Transverse colon (tissue), 4 donors: Measurements from ENCODE around the gene ARHGAP42. TPM values are rescaled to one million over a fixed set of nuclear protein-coding genes. Genes with fewer than 3 reads are reported as not detected.

Experiments used
- DNase-seq: peaks from one replicate; pipeline ENCODE4 v3.0.0-alpha.2; 2019
- H3K27ac ChIP-seq, 4 donors: fragments of 200-600 bp; sonication (generic); 2 replicates each; pipeline ENCODE4 v1.5.1; 2016 to 2018; ENCODE audit warnings: inconsistent platforms in 4 of 4
- H3K27me3 ChIP-seq: fragments of 200-600 bp; sonication (generic); 2 replicates; pipeline ENCODE4 v1.5.1; 2017; ENCODE audit warnings: inconsistent platforms
- H3K36me3 ChIP-seq, 4 donors: fragments of 200-600 bp; sonication (generic); 2 replicates each; pipeline ENCODE4 v1.5.1; 2017 to 2019; ENCODE audit warnings: inconsistent platforms in 4 of 4
- H3K4me1 ChIP-seq, 4 donors: fragments of 200-600 bp; sonication (generic); 2 replicates each; pipeline ENCODE4 v1.5.1; 2017 to 2020; ENCODE audit warnings: inconsistent platforms in 4 of 4
- H3K4me3 ChIP-seq, 4 donors: fragments of 200-600 bp; sonication (generic); 1 replicate in 1 of 4; 2 replicates in 3 of 4; pipeline versions ENCODE4 v1.5.1 to v1.6.1; 2017 to 2019; ENCODE audit warnings: inconsistent platforms in 4 of 4
- H3K9me3 ChIP-seq, 2 donors: fragments of 200-600 bp; sonication (generic); 2 replicates each; pipeline ENCODE4 v1.5.1; 2017 to 2019; ENCODE audit warnings: inconsistent platforms in 2 of 2
- EP300 ChIP-seq: sonication (generic); formaldehyde crosslinking; IDR thresholded peaks from one replicate; pipeline ENCODE4 v1.6.1; 2017; ENCODE audit warnings: antibody characterized with exemption, low read depth
- POLR2A ChIP-seq: fragments of 450-650 bp; IDR thresholded peaks from one replicate; pipeline ENCODE4 v1.6.1; 2016; ENCODE audit warnings: antibody characterized with exemption, mild to moderate bottlenecking, moderate library complexity
- POLR2AphosphoS5 ChIP-seq, 3 donors: sonication (generic); formaldehyde crosslinking; IDR thresholded peaks; one replicate each; pipeline ENCODE4 v1.6.1; 2016; ENCODE audit warnings: antibody characterized with exemption in 3 of 3
- WGBS, 2 donors: methylation state at CpG; one replicate each; pipeline ENCODE4 v1.1.5; 2018; ENCODE audit warnings: low coverage in 1 of 2; 5-methylcytosine and 5-hydroxymethylcytosine counted together
- in situ Hi-C, 4 donors: fragments of 200-750 bp; cut with MboI; loops; one replicate each; pipeline versions ENCODE4 v1.15.0 to v1.15.1; 2017; ENCODE audit warnings: low sequenced_read_pairs in 3 of 4, low pct_ligation_motif_present in 1 of 4, low pct_unique_long_range_greater_than_20kb in 1 of 4
- intact Hi-C: fragments of 100-400 bp; cut with DNase I; formaldehyde crosslinking; loops from one replicate; pipeline ENCODE4 v1.15.1; 2023; ENCODE audit warnings: low total_unique reads
- total RNA-seq, 4 donors: library from RNA; depleted of rRNA; stranded (reverse); fragments of >200 nt; gene quantifications; one replicate each; pipeline ENCODE4 v1.1.0, GENCODE V29; 2016
- TF ChIP-seq, protein P1 (sequence below), 5 experiments: fragments of 200-600 bp in 3 of 5; fragments of 450-650 bp in 2 of 5; sonication (generic) in 3 of 5; IDR thresholded peaks; 1 replicate in 2 of 5; 2 replicates in 3 of 5; pipeline ENCODE4 v1.5.1; 2016 to 2017; ENCODE audit warnings: antibody characterized with exemption in 5 of 5, inconsistent platforms in 3 of 5, mild to moderate bottlenecking in 2 of 5, moderate library complexity in 1 of 5

ARHGAP42 gene
- total RNA-seq, 4 donors from 2014 or later: 33.3 to 62.5 (median 40.9) TPM

DNA sequence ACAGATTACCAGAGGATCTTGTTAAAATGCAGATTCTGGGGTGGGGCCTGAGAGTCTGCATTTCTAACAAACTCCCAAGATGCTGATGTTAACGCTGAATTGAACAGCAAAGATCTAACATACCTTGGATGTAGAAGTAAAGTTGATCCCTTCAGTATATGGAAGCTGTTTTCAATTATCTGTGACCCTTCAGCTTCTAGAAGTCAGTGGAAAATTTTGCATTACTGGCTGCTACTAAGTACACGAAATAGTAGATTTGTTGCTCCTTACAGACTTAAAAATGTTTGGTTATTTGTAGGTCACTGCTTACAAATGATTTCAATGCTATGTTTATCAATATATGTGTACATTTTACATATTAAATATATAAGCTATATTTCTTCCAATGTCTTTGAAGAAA is 107.4 kb downstream of the ARHGAP42 start:
- Histone ChIP-seq H3K4me1 (peaks cover 0 to 2% (median under 1%) of the 10 kb centered on the region in 4 donors), H3K27ac (no peak overlapping the region), H3K9me3 (no peaks in the 10 kb centered on the region), H3K4me3 (no peak overlapping the region), H3K36me3 (no peaks in the 10 kb centered on the region), H3K27me3 (no peaks in the 10 kb centered on the region)
- intact Hi-C loops: no loop called here
- in situ Hi-C loops: no loop called here
- 83 to 92% methylated on average over 2 of the region's 2 CpGs for WGBS, 2 donors
- TF ChIP-seq POLR2AphosphoS5 (IDR thresholded peaks at IDR 0.05) (no peak), EP300 (no peak), POLR2A (no peak)
- TF ChIP-seq, protein P1, sequence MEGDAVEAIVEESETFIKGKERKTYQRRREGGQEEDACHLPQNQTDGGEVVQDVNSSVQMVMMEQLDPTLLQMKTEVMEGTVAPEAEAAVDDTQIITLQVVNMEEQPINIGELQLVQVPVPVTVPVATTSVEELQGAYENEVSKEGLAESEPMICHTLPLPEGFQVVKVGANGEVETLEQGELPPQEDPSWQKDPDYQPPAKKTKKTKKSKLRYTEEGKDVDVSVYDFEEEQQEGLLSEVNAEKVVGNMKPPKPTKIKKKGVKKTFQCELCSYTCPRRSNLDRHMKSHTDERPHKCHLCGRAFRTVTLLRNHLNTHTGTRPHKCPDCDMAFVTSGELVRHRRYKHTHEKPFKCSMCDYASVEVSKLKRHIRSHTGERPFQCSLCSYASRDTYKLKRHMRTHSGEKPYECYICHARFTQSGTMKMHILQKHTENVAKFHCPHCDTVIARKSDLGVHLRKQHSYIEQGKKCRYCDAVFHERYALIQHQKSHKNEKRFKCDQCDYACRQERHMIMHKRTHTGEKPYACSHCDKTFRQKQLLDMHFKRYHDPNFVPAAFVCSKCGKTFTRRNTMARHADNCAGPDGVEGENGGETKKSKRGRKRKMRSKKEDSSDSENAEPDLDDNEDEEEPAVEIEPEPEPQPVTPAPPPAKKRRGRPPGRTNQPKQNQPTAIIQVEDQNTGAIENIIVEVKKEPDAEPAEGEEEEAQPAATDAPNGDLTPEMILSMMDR (IDR thresholded peaks at IDR 0.05): no peak
- DNase-seq: no peak

DNA sequence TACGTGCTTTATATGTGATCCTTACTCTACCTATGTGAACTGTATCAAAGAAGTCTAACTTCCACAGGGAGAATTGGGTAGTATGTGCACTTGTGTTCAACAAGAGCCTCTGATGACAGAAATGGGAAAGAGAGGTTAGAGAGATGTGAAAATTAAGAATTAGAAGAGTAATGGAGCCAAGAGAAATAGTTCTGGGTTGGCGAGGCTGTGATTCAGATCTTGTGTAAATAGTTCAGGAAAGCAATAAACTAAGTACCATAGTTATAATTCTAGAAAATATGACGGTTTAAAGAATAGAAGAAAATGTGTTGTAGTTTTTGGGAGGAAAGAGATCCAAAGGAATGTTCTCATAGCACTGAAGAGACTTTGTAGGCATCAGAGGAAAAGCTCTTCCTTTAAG is 112.4 kb downstream of the ARHGAP42 start:
- no peak for DNase-seq
- TF ChIP-seq EP300 (no peak), POLR2AphosphoS5 (IDR thresholded peaks at IDR 0.05) (no peak), POLR2A (no peak)
- TF ChIP-seq, protein P1 (IDR thresholded peaks at IDR 0.05): no peak
- in situ Hi-C loops: no loop called here
- WGBS, 2 donors: 45 to 64% methylated on average over 3 of the region's 3 CpGs
- intact Hi-C loops: no loop called here
- H3K27me3 ChIP-seq: no peaks in the 10 kb centered on the region
- H3K27ac ChIP-seq: no peak overlapping the region
- no peaks in the 10 kb centered on the region for H3K9me3 ChIP-seq
- H3K4me3 ChIP-seq: no peak overlapping the region
- H3K36me3 ChIP-seq: no peaks in the 10 kb centered on the region
- H3K4me1 ChIP-seq: no peaks in the 10 kb centered on the region

DNA sequence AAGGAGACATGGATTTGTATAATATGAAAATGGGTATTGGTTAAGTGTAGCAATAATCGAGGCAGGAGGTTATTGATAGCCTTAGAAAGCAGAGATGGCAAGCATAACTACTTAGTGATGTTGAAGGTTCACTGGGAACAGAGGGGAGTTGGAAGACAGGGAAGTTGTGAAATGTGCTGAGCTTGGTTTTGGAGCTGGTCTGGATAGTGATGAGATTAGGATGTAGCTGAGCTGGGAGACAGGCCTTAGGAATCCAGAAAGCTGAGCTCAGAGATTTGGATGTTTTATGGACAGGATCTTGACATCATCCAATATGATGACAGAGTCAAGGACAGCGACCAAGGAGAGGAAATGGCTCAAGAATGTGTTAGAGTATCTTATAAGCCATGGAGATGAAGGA is 113.1 kb downstream of the ARHGAP42 start:
- DNase-seq: no peak
- Histone ChIP-seq H3K36me3 (no peaks in the 10 kb centered on the region), H3K4me3 (no peak overlapping the region), H3K9me3 (no peaks in the 10 kb centered on the region), H3K4me1 (no peaks in the 10 kb centered on the region), H3K27ac (no peak overlapping the region), H3K27me3 (no peaks in the 10 kb centered on the region)
- WGBS, 2 donors: 77 to 85% methylated on average over 2 of the region's 2 CpGs
- in situ Hi-C loops (no loop called here), intact Hi-C loops (no loop called here)
- TF ChIP-seq POLR2A: no peak
- TF ChIP-seq, protein P1 (IDR thresholded peaks at IDR 0.05): no peak
- no peak for TF ChIP-seq EP300
- TF ChIP-seq POLR2AphosphoS5 (IDR thresholded peaks at IDR 0.05): no peak

DNA sequence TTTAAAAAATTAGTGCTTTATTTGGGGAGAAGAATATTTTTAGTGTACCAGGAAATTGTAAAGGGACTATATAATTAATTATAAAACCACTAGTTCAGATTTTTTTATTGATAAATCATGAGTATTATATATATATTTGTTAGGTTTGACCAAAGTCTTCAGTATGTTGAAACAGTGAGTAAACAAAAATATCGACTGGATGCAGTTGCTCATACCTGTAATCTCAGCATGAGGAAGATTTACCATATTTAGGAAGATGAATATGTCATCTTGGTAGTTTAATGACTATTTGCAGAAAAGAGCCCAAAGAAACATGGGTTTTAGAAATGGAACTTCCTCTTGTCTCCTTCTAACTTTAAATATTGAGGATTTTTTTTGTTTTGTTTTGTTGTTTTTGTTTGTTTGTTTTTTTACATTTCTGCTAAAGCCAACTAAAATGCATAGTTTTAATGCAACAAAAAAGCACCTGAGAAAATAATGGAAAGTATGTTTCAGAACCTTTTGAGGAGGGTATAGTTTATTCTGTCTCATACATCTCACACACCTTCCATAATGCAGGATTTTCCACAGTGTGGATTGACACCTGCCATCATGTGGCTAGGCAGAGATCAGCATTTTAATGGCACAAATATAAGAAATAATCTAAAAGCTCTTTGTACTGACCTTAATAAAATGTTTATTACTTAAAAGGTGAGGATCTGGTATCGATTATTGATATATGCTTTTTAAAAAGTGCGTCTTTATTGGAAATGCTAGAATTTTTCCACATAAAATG is 114.3 kb downstream of the ARHGAP42 start:
- Histone ChIP-seq H3K4me3 (no peak overlapping the region), H3K36me3 (no peaks in the 10 kb centered on the region), H3K27ac (no peak overlapping the region), H3K27me3 (no peaks in the 10 kb centered on the region), H3K4me1 (no peaks in the 10 kb centered on the region), H3K9me3 (no peaks in the 10 kb centered on the region)
- intact Hi-C loops: no loop called here
- no peak for DNase-seq
- TF ChIP-seq POLR2AphosphoS5 (IDR thresholded peaks at IDR 0.05): no peak
- TF ChIP-seq, protein P1 (IDR thresholded peaks at IDR 0.05): no peak
- TF ChIP-seq POLR2A: no peak
- TF ChIP-seq EP300: no peak
- WGBS, 2 donors: 91 to 93% methylated on average over 3 of the region's 3 CpGs
- in situ Hi-C loops: no loop called here
